MM.1S (cell line): Measurements from ENCODE around the gene HOXC11.
A peak's percentile ranks its signal among the peaks of the same experiment; 100 is the strongest.

Experiments
- DNase-seq: peaks from one replicate; pipeline ENCODE4 v3.0.0-alpha.2; 2015
- H2AFZ ChIP-seq: fragments of 300-600 bp; sonication (generic); 2 replicates; pipeline ENCODE4 v1.6.0; 2016; ENCODE audit warnings: antibody characterized with exemption, low read length
- H3F3A ChIP-seq: fragments of 300-600 bp; sonication (generic); 2 replicates; pipeline ENCODE4 v1.6.1; 2016; ENCODE audit warnings: mild to moderate bottlenecking, antibody characterized with exemption, low read length, moderate library complexity, mixed read lengths; ENCODE audit not compliant: insufficient read depth
- H3K27ac ChIP-seq: fragments of 300-600 bp; sonication (generic); 2 replicates; pipeline ENCODE4 v1.5.1; 2016; ENCODE audit warnings: mild to moderate bottlenecking, low read length
- H3K27me3 ChIP-seq: fragments of 300-600 bp; sonication (generic); replicated peaks from 2 replicates; pipeline ENCODE4 v1.6.0; 2016; ENCODE audit warnings: low read length; ENCODE audit not compliant: insufficient read depth
- H3K36me3 ChIP-seq: fragments of 300-600 bp; sonication (generic); replicated peaks from 2 replicates; pipeline ENCODE4 v1.6.1; 2016; ENCODE audit warnings: mild to moderate bottlenecking, low read length, mixed read lengths; ENCODE audit not compliant: insufficient read depth
- H3K4me1 ChIP-seq: fragments of 300-600 bp; sonication (generic); 2 replicates; pipeline ENCODE4 v1.6.1; 2016; ENCODE audit warnings: low read length, mixed read lengths
- H3K4me2 ChIP-seq: fragments of 300-600 bp; sonication (generic); 2 replicates; pipeline ENCODE4 v1.6.0; 2016; ENCODE audit warnings: low read depth, low read length
- H3K4me3 ChIP-seq: fragments of 300-600 bp; sonication (generic); 2 replicates; pipeline ENCODE4 v1.5.1; 2016; ENCODE audit warnings: low read length, mixed read lengths
- H3K79me2 ChIP-seq: fragments of 300-600 bp; sonication (generic); 2 replicates; pipeline ENCODE4 v1.6.1; 2016; ENCODE audit warnings: mixed run types, low read length, mixed read lengths
- H3K9ac ChIP-seq: fragments of 300-600 bp; sonication (generic); 2 replicates; pipeline ENCODE4 v1.6.1; 2016; ENCODE audit warnings: low read length, mixed read lengths
- H3K9me2 ChIP-seq: fragments of 300-600 bp; sonication (generic); replicated peaks from 2 replicates; pipeline ENCODE4 v1.6.1; 2016; ENCODE audit warnings: mild to moderate bottlenecking, low read length, mixed read lengths; ENCODE audit not compliant: insufficient read depth
- H3K9me3 ChIP-seq: fragments of 300-600 bp; sonication (generic); replicated peaks from 2 replicates; pipeline ENCODE4 v1.6.1; 2016; ENCODE audit warnings: mild to moderate bottlenecking, low read length, mixed read lengths; ENCODE audit not compliant: insufficient read depth
- H4K20me1 ChIP-seq: fragments of 300-600 bp; sonication (generic); 2 replicates; pipeline ENCODE4 v1.6.1; 2016; ENCODE audit warnings: mild to moderate bottlenecking, low read length, moderate library complexity, mixed read lengths; ENCODE audit not compliant: insufficient read depth
- EZH2 ChIP-seq: fragments of 300-600 bp; sonication (generic); optimal IDR thresholded peaks from 2 replicates; pipeline ENCODE3; 2017; ENCODE audit warnings: low read depth, mild to moderate bottlenecking, antibody characterized with exemption, low read length, mixed read lengths
- EZH2phosphoT487 ChIP-seq: fragments of 300-600 bp; sonication (generic); IDR thresholded peaks from 2 replicates; pipeline ENCODE4 v1.6.1; 2018; ENCODE audit warnings: antibody characterized with exemption, low read length
- TF ChIP-seq, protein P1 (sequence below): fragments of 300-600 bp; sonication (generic); IDR thresholded peaks from 2 replicates; pipeline ENCODE4 v1.5.1; 2016; ENCODE audit warnings: antibody characterized with exemption, low read length, mixed read lengths

Gene HOXC11

DNA sequence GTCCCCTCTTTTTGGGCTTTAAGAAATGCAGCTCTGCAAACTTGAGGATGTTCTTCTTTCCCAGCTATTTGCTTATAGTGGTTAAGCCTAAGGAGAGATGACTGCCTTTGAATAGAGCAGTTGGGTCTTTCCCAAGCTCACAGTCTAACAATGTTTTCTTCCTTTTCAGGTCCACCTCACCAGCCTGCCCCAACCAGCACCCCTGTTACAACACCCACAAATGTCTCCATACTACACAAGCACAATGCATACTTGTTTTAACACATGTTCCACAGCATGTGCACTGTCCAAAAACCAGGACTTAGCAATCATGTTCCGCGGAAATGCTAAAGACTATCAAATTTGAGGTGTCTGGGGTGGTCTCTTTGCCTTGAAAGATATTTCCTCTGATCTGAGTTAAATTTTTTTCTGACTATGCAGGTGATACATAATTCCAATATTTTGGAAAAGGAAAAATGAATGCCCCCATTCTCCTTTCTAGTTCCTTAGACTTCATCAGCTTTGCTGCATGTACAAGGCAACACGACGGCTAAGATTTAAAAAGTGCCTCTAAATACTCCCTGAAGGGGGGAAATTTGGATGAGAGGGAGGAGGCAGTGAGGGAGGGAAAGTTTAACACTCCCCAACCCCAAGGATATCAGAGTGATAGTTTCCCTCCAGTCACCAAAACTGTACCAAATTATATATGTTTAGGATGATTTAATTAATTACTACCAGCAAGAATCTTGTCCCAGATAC lies 40.9 kb upstream of the HOXC11 start:
- H3K4me3 ChIP-seq = no peak overlapping the region
- H3K27me3 ChIP-seq = peaks cover 100% of the 10 kb centered on the region
- no peaks in the 10 kb centered on the region for H4K20me1 ChIP-seq
- no peaks in the 10 kb centered on the region for H3K79me2 ChIP-seq
- H3K9me3 ChIP-seq = no peaks in the 10 kb centered on the region
- H3K4me1 ChIP-seq = no peaks in the 10 kb centered on the region
- H3K9me2 ChIP-seq = no peaks in the 10 kb centered on the region
- H3K4me2 ChIP-seq = no peak overlapping the region
- no peak overlapping the region for H3K27ac ChIP-seq
- no peak for TF ChIP-seq EZH2
- no peak for TF ChIP-seq EZH2phosphoT487
- TF ChIP-seq, protein P1, sequence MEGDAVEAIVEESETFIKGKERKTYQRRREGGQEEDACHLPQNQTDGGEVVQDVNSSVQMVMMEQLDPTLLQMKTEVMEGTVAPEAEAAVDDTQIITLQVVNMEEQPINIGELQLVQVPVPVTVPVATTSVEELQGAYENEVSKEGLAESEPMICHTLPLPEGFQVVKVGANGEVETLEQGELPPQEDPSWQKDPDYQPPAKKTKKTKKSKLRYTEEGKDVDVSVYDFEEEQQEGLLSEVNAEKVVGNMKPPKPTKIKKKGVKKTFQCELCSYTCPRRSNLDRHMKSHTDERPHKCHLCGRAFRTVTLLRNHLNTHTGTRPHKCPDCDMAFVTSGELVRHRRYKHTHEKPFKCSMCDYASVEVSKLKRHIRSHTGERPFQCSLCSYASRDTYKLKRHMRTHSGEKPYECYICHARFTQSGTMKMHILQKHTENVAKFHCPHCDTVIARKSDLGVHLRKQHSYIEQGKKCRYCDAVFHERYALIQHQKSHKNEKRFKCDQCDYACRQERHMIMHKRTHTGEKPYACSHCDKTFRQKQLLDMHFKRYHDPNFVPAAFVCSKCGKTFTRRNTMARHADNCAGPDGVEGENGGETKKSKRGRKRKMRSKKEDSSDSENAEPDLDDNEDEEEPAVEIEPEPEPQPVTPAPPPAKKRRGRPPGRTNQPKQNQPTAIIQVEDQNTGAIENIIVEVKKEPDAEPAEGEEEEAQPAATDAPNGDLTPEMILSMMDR = no peak
- H3F3A ChIP-seq = no peaks in the 10 kb centered on the region
- no peak overlapping the region for H3K9ac ChIP-seq
- no peak overlapping the region for H2AFZ ChIP-seq
- no peak for DNase-seq
- no peaks in the 10 kb centered on the region for H3K36me3 ChIP-seq

DNA sequence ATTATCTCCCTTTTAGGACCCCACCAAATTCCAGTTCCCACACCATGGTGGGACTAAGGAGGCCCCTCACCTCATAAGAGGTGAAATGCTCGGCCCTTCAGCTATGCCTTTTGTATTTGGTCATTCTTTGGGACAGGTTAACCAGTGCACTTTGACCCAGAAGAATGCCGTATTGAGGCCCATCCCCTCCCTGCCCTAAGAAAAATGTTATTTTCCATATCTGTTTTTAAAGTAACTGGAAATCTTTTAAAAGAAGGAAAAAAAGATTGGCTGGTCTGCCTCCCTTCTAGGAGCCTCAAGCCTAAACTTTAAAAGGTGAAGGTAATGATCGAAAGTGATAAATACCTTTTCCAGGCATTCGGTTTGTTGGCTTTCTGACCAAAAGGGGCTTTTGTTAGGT lies 40.0 kb upstream of the HOXC11 start:
- no peaks in the 10 kb centered on the region for H4K20me1 ChIP-seq
- peaks cover 100% of the 10 kb centered on the region for H3K27me3 ChIP-seq
- H3K27ac ChIP-seq = no peak overlapping the region

DNA sequence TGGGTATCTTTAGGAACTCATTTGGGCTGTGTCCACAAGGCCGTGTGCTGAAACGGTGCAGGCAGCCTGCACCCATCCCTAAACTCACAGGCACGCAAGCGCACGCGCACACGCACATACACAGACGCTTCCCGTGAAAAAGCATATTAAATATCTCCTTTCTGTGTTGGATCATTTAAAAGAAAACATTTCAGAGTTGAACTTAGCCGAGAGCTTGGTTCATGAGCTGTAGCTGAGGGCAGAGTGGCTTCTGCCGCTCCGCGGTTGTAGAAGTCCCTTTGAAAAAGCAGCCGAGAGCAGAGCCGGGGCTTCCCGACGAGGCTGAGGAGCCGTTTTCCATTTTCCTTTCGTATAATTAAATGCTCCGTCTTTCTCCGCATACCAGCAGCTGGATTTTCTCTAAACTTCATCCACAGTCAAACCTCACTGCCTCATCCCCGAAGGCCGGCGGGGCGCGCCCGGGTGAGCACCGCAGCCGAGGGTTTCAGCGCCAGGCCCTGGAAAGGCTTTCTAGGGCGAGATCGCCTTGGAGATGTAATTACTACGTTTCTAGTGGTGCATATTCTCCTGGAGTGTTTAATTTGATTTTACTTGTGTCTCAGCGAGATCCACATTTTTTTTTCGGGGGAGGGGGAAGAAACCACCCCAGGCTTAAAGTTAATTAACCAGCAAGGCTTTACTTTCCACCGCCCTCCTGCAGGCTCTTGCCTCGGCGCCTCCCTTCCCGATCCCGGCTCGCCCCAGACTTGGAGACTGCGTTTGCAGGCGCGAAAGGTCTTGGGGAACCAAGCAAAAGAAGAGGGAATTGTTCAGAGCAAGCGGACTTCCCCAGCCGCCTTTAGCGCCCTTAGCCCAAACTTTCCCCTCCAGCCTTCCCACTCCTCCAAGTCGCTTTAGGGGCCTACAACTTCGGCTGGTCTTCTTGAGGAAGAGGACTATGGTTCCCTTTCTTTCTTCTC lies 37.3 kb upstream of the HOXC11 start:
- Histone ChIP-seq H3K9me2 (no peaks in the 10 kb centered on the region), H3K27me3 (peaks cover 96% of the 10 kb centered on the region), H3K4me3 (peak overlapping the region; percentile 15; the same call in 1 of the 2 replicates), H4K20me1 (no peaks in the 10 kb centered on the region), H3K79me2 (no peaks in the 10 kb centered on the region), H3K9ac (no peak overlapping the region), H3K9me3 (no peaks in the 10 kb centered on the region), H3F3A (no peaks in the 10 kb centered on the region), H3K4me2 (no peak overlapping the region; the same call in 1 of the 2 replicates), H3K27ac (no peak overlapping the region), H3K4me1 (no peaks in the 10 kb centered on the region), H3K36me3 (no peaks in the 10 kb centered on the region), H2AFZ (no peak overlapping the region)
- no peak for DNase-seq
- TF ChIP-seq, protein P1 = no peak
- TF ChIP-seq EZH2 = peak; percentile 75

More for the DNA sequence above, 40.0 kb upstream of the HOXC11 start:
- Histone ChIP-seq H3K4me3 (no peak overlapping the region), H3K9me2 (no peaks in the 10 kb centered on the region), H3K4me2 (no peak overlapping the region), H3K9me3 (no peaks in the 10 kb centered on the region), H3K4me1 (no peaks in the 10 kb centered on the region), H3K9ac (no peak overlapping the region), H3K79me2 (no peaks in the 10 kb centered on the region), H3F3A (no peaks in the 10 kb centered on the region), H2AFZ (no peak overlapping the region), H3K36me3 (no peaks in the 10 kb centered on the region)
- TF ChIP-seq EZH2phosphoT487 (no peak), EZH2 (no peak)
- TF ChIP-seq, protein P1 = no peak
- DNase-seq = no peak
